GM12878 (cell line): ENCODE data around the gene MMP7. TPM values are rescaled to one million over a fixed set of nuclear protein-coding genes. Genes with fewer than 3 reads are reported as not detected.

Experiments
- ATAC-seq: fragments of 200-7000 bp; cut with Tn5 transposase; 3 replicates; pipeline ENCODE4 v1.9.1; 2020; ENCODE audit warnings: mild to moderate bottlenecking, moderate library complexity
- BruUV-seq: library from RNA; stranded (reverse); fragments of 400-500 nt; replicated peaks from 2 replicates; lab custom pipeline; 2021; lab: Mats Ljungman, UMichigan
- CTCF ChIA-PET: fragments of 300-600 bp; sonication (Branson Sonifier 250); formaldehyde crosslinking; extraction: SDS; loops from one replicate; lab custom pipeline; 2021; ENCODE audit warnings: inconsistent platforms; lab: Yijun Ruan, JAX
- POLR2A ChIA-PET: fragments of 350-600 bp; formaldehyde crosslinking; extraction: SDS; loops from one replicate; lab custom pipeline; 2021; ENCODE audit warnings: inconsistent platforms; lab: Charles Lee
- RAD21 ChIA-PET: fragments of 300-600 bp; sonication (Branson Sonifier 250); formaldehyde crosslinking; loops from one replicate; lab custom pipeline; 2023; ENCODE audit warnings: antibody characterized with exemption; ENCODE audit not compliant: unreplicated experiment; lab: Charles Lee
- SMC1A ChIA-PET: fragments of 300-600 bp; sonication (Branson Sonifier 250); formaldehyde crosslinking; loops from one replicate; lab custom pipeline; 2023; ENCODE audit not compliant: unreplicated experiment, uncharacterized antibody; lab: Charles Lee
- DNase-seq: peaks from one replicate; pipeline ENCODE4 v3.0.0-alpha.2; 2011; ENCODE audit warnings: low read depth, low spot score
- FAIRE-seq: peaks from 3 replicates; lab custom pipeline; 2011; peaks lifted over from hg19 to GRCh38; lab: Jason Lieb, UNC
- H2AFZ ChIP-seq: 2 replicates; pipeline ENCODE4 v1.6.0; 2011; ENCODE audit warnings: low read depth, low read length, control low read depth; ENCODE audit not compliant: control insufficient read depth
- H3K27ac ChIP-seq: 2 replicates; pipeline ENCODE4 v1.5.1; 2011; ENCODE audit warnings: control low read depth; ENCODE audit not compliant: control insufficient read depth, insufficient read depth
- H3K27me3 ChIP-seq, 2 experiments: replicated peaks in 1 of 2; 2 replicates each; pipeline versions ENCODE4 v1.6.0 to v1.6.1; 2011; ENCODE audit warnings: low read length in 1 of 2; ENCODE audit not compliant: control insufficient read depth in 2 of 2, insufficient read depth in 2 of 2
- H3K36me3 ChIP-seq, 2 experiments: 2 replicates each; pipeline ENCODE4 v1.5.1; 2011; ENCODE audit warnings: low read length in 1 of 2; ENCODE audit not compliant: control insufficient read depth in 2 of 2, insufficient read depth in 2 of 2
- H3K4me1 ChIP-seq: 2 replicates; pipeline ENCODE4 v1.6.1; 2011; ENCODE audit warnings: mild to moderate bottlenecking, low read length, moderate library complexity, mixed read lengths; ENCODE audit not compliant: control insufficient read depth, insufficient read depth
- H3K4me2 ChIP-seq: 2 replicates; pipeline ENCODE4 v1.6.0; 2011; ENCODE audit warnings: control low read depth; ENCODE audit not compliant: control insufficient read depth, insufficient read depth
- H3K4me3 ChIP-seq: fragments of 200-600 bp; sonication (generic); 2 replicates; pipeline ENCODE4 v1.5.1; 2016
- H3K79me2 ChIP-seq: 2 replicates; pipeline ENCODE4 v1.6.0; 2011; ENCODE audit warnings: low read length; ENCODE audit not compliant: control insufficient read depth, insufficient read depth
- H3K9ac ChIP-seq: 2 replicates; pipeline ENCODE4 v1.8.0; 2011; ENCODE audit warnings: low read length, control low read depth, mixed read lengths; ENCODE audit not compliant: control insufficient read depth, insufficient read depth
- H3K9me3 ChIP-seq: replicated peaks from 3 replicates; pipeline ENCODE4 v1.5.1; 2011; ENCODE audit warnings: mild to moderate bottlenecking, low read length; ENCODE audit not compliant: control insufficient read depth, insufficient read depth
- H4K20me1 ChIP-seq: 2 replicates; pipeline ENCODE4 v1.6.0; 2011; ENCODE audit not compliant: control insufficient read depth, insufficient read depth
- ATF3 ChIP-seq: IDR thresholded peaks from 2 replicates; pipeline ENCODE4 v1.6.1; 2011; ENCODE audit warnings: low read depth, mild to moderate bottlenecking, low read length, moderate library complexity, borderline replicate concordance; ENCODE audit errors: extremely low read depth
- BACH1 ChIP-seq: fragments of 450-650 bp; IDR thresholded peaks from 2 replicates; pipeline ENCODE4 v1.6.1; 2017; ENCODE audit warnings: mild to moderate bottlenecking, borderline replicate concordance
- ESRRA ChIP-seq: IDR thresholded peaks from 2 replicates; pipeline ENCODE4 v1.6.1; 2012; ENCODE audit warnings: mild to moderate bottlenecking, low read length, improper control_type of control experiment
- GABPA ChIP-seq: IDR thresholded peaks from 2 replicates; pipeline ENCODE4 v1.6.1; 2014; ENCODE audit warnings: antibody characterized with exemption, low read depth, mild to moderate bottlenecking, inconsistent platforms
- HCFC1 ChIP-seq: fragments of 150-350 bp; IDR thresholded peaks from 2 replicates; pipeline ENCODE4 v1.6.1; 2014; ENCODE audit warnings: low read length
- JUNB ChIP-seq: IDR thresholded peaks from 2 replicates; pipeline ENCODE4 v1.6.1; 2016; ENCODE audit warnings: antibody characterized with exemption, mild to moderate bottlenecking
- MEF2A ChIP-seq: IDR thresholded peaks from 2 replicates; pipeline ENCODE4 v1.6.1; 2011; ENCODE audit warnings: low read depth, mild to moderate bottlenecking, low read length, moderate library complexity; ENCODE audit not compliant: insufficient read depth
- NFIC ChIP-seq: IDR thresholded peaks from 2 replicates; pipeline ENCODE4 v1.6.1; 2012; ENCODE audit warnings: low read depth, mild to moderate bottlenecking, inconsistent platforms, low read length, moderate library complexity
- PAX8 ChIP-seq: fragments of 450-650 bp; IDR thresholded peaks from 2 replicates; pipeline ENCODE4 v1.6.1; 2017; ENCODE audit warnings: mild to moderate bottlenecking, moderate library complexity
- POLR2AphosphoS5 ChIP-seq: IDR thresholded peaks from 2 replicates; pipeline ENCODE4 v1.6.1; 2011; ENCODE audit warnings: mild to moderate bottlenecking, low read length, inconsistent platforms
- SMARCA5 ChIP-seq: fragments of 450-650 bp; IDR thresholded peaks from 2 replicates; pipeline ENCODE4 v1.6.1; 2017; ENCODE audit warnings: mild to moderate bottlenecking
- SREBF1 ChIP-seq: IDR thresholded peaks from 2 replicates; pipeline ENCODE4 v1.6.1; 2012; ENCODE audit warnings: mild to moderate bottlenecking, low read length
- SUPT20H ChIP-seq: IDR thresholded peaks from 2 replicates; pipeline ENCODE4 v1.6.1; 2011; ENCODE audit warnings: low read depth, mild to moderate bottlenecking, low read length, moderate library complexity, borderline replicate concordance; ENCODE audit not compliant: control insufficient read depth
- TCF7 ChIP-seq: IDR thresholded peaks from 2 replicates; pipeline ENCODE4 v1.6.1; 2014; ENCODE audit warnings: antibody characterized with exemption, borderline replicate concordance
- WRNIP1 ChIP-seq: IDR thresholded peaks from 2 replicates; pipeline ENCODE4 v1.6.1; 2011; ENCODE audit warnings: low read depth, low read length, improper control_type of control experiment, borderline replicate concordance
- YY1 ChIP-seq: IDR thresholded peaks from 2 replicates; pipeline ENCODE4 v1.6.1; 2011; ENCODE audit warnings: low read depth, mild to moderate bottlenecking, low read length
- ZBTB11 ChIP-seq: fragments of 450-650 bp; formaldehyde crosslinking; IDR thresholded peaks from 2 replicates; pipeline ENCODE4 v1.5.0; 2022; ENCODE audit warnings: mild to moderate bottlenecking, missing genetic modification characterization
- WGBS: methylation state at CpG from one replicate; pipeline ENCODE4 v1.1.6; 2016; ENCODE audit warnings: low lambda C conversion rate; ENCODE audit not compliant: insufficient replicate concordance, insufficient coverage; ENCODE audit errors: missing lambda C conversion rate; 5-methylcytosine and 5-hydroxymethylcytosine counted together
- in situ Hi-C: fragments of 300-500 bp; cut with MboI; formaldehyde crosslinking; loops from 9 replicates; pipeline ENCODE4 v1.14.3; 2018; ENCODE audit warnings: mixed read lengths
- intact Hi-C: fragments of 100-400 bp; cut with micrococcal nuclease; formaldehyde crosslinking; loops from one replicate; pipeline ENCODE4 v1.14.2; 2022; ENCODE audit not compliant: unreplicated experiment
- polyA plus RNA-seq, 11 experiments: library from polyadenylated mRNA; depleted of rRNA in 4 of 11; unstranded in 6 of 11; stranded (reverse) in 5 of 11; fragments of >200 nt; fragmentation: Nextera tagmentation in 4 of 11; fragmentation: Illumina TruSeq in 1 of 11; extraction: Ambion mirVana in 4 of 11; extraction: Trizol in 1 of 11; gene quantifications; 1 replicate in 1 of 11; 2 replicates in 10 of 11; pipeline versions ENCODE4 v1.2.1 to v1.2.3, GENCODE V29; 2011 to 2016; ENCODE audit warnings: inconsistent platforms in 2 of 11, missing spikeins in 2 of 11, low read depth in 1 of 11
- total RNA-seq, 4 experiments: library from RNA; depleted of rRNA in 3 of 4; stranded (reverse); fragments of >200 nt in 3 of 4; fragmentation: Illumina TruSeq in 1 of 4; extraction: Trizol in 1 of 4; gene quantifications; 2 replicates each; pipeline versions ENCODE4 v1.2.1 to v1.2.3, GENCODE V29; 2013 to 2021
- TF ChIP-seq, protein P1 (sequence below): IDR thresholded peaks from 2 replicates; pipeline ENCODE4 v1.6.1; 2012; ENCODE audit warnings: mild to moderate bottlenecking, low read depth, low read length

The MMP7 gene
- total and polyA plus RNA-seq, 10 of the 15 experiments (the other 5 are each of a cell fraction or from before 2014, with no cell fraction given): 0.63 to 18.0 (median 1.1) TPM

DNA sequence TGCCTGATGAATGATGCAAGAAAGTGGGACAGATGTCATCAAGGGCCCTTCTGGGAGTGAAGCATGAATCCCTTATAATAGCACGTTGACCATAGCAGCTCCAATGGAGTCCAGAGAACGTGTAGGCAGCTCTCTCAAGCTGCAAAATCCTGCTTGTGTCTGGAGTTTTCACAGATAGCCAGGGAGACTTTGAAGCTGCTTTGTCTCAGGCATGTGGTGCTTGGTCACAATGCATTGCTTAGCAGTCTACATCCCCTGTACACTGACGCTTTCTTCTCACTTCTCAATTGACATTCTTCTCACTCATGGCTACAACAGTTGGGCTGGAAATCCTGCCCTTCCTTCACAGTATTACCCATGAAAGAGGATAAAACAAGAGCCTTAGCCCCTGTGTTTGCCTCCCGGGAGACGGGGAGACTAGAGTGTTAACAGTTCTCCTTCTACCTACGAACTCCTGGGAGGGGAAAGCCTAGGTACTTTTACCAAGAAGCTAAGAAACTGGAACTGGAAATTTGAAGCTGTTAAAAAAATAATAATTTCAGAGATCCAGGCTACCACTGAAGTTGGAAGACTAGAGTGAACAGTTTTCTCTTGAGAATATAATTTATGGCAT lies 20.7 kb upstream of the MMP7 start:
- CTCF ChIA-PET: interaction anchor here (0.7 to 9.1 kb wide), 14 partner anchors 9 to 257 kb away, joined by 3 to 110 read pairs (median 6); no protein-coding TSS in a partner anchor
- no peak for FAIRE-seq
- in situ Hi-C loops: no loop called here
- TF ChIP-seq GABPA (no peak), ESRRA (no peak), TCF7 (no peak), SUPT20H (no peak), JUNB (no peak), PAX8 (no peak), WRNIP1 (no peak), NFIC (peak; percentile 60; the same call in 1 of the 2 replicates), SREBF1 (no peak), BACH1 (no peak), YY1 (no peak), ATF3 (no peak), ZBTB11 (CRISPR knock-in tag) (no peak), POLR2AphosphoS5 (no peak), MEF2A (no peak), HCFC1 (no peak), SMARCA5 (no peak)
- TF ChIP-seq, protein P1, sequence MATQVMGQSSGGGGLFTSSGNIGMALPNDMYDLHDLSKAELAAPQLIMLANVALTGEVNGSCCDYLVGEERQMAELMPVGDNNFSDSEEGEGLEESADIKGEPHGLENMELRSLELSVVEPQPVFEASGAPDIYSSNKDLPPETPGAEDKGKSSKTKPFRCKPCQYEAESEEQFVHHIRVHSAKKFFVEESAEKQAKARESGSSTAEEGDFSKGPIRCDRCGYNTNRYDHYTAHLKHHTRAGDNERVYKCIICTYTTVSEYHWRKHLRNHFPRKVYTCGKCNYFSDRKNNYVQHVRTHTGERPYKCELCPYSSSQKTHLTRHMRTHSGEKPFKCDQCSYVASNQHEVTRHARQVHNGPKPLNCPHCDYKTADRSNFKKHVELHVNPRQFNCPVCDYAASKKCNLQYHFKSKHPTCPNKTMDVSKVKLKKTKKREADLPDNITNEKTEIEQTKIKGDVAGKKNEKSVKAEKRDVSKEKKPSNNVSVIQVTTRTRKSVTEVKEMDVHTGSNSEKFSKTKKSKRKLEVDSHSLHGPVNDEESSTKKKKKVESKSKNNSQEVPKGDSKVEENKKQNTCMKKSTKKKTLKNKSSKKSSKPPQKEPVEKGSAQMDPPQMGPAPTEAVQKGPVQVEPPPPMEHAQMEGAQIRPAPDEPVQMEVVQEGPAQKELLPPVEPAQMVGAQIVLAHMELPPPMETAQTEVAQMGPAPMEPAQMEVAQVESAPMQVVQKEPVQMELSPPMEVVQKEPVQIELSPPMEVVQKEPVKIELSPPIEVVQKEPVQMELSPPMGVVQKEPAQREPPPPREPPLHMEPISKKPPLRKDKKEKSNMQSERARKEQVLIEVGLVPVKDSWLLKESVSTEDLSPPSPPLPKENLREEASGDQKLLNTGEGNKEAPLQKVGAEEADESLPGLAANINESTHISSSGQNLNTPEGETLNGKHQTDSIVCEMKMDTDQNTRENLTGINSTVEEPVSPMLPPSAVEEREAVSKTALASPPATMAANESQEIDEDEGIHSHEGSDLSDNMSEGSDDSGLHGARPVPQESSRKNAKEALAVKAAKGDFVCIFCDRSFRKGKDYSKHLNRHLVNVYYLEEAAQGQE: no peak

More for the DNA sequence above, 20.7 kb upstream of the MMP7 start:
- H3K9me3 ChIP-seq: no peaks in the 10 kb centered on the region; the same call in 2 of the 3 replicates
- H3K27ac ChIP-seq: peak overlapping the region; percentile 20; the same call in 1 of the 2 replicates
- 78% methylated on average over 6 of the region's 6 CpGs for WGBS
- no TSS peak for BruUV-seq
- H3K4me3 ChIP-seq: peak overlapping the region; percentile 2; the same call in 1 of the 2 replicates
- H3K9ac ChIP-seq: no peak overlapping the region
- peak overlapping the region; percentile 46 for H3K4me2 ChIP-seq
- H2AFZ ChIP-seq: peak overlapping the region; percentile 71
- DNase-seq (no peak), ATAC-seq (peak; percentile 4; the same call in 1 of the 3 replicates)
- no peaks in the 10 kb centered on the region for H3K79me2 ChIP-seq
- H3K27me3 ChIP-seq: no peaks in the 10 kb centered on the region
- no peaks in the 10 kb centered on the region for H3K36me3 ChIP-seq
- no peaks in the 10 kb centered on the region for H4K20me1 ChIP-seq
- intact Hi-C loops: no loop called here
- POLR2A ChIA-PET: interaction anchor here (0.7 to 7.8 kb wide), 13 partner anchors 8 to 61 kb away, joined by 3 to 67 read pairs (median 4); partner anchors contain the start of gene MMP7
- SMC1A ChIA-PET: interaction anchor here (0.7 to 18.2 kb wide), 16 partner anchors 8 to 121 kb away, joined by 3 to 399 read pairs (median 6); partner anchors contain the start of gene MMP7
- H3K4me1 ChIP-seq: peaks cover 49% of the 10 kb centered on the region
- RAD21 ChIA-PET: interaction anchor here (0.9 to 8.4 kb wide), 18 partner anchors 8 to 207 kb away, joined by 3 to 143 read pairs (median 10); partner anchors contain the start of gene MMP7
